Measurements from ENCODE around the gene MYO5C. TPM values are rescaled to one million over a fixed set of nuclear protein-coding genes. Genes with fewer than 3 reads are reported as not detected.

MYO5C gene
- total RNA-seq, 2 donors from 2014 or later = 19.1 to 26.7 TPM

DNA sequence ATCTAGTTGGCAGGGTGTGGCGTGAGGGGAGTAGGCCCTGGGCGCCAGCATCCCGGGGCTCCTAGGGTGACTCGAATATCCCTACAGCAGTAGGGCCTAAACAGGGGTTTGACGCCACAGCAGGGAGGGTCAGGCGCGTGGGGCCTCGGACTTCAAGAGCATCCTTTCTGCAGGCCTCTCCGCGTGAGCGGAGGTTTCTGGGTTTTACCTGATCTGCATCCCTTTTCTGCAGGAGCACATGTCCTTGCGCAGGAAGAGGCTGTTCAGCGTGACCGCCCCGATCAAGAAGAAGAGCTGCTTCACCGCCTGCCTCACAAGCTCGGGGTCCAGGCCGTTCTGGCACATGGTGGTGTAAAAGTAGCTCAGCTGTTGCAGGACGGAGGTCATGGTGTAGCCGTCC, 90.9 kb downstream of the MYO5C start:
- H3K4me3 Mint-ChIP-seq = no peak overlapping the region
- H3K4me1 ChIP-seq (ENCODE audit: control insufficient read depth, insufficient read depth, low read length) = no peaks in the 10 kb centered on the region
- peaks cover 1% of the 10 kb centered on the region for H3K4me1 Mint-ChIP-seq
- DNase-seq = no peak
- TF ChIP-seq CTCF (conservative IDR thresholded peaks at IDR 0.05) = no peak
- H3K9ac ChIP-seq (ENCODE audit: extremely low read depth, low read length, poor library complexity, severe bottlenecking) = no peak overlapping the region
- H3K9me3 ChIP-seq (ENCODE audit: control insufficient read depth, low read length) = no peaks in the 10 kb centered on the region
- no peaks in the 10 kb centered on the region for H3K36me3 ChIP-seq (ENCODE audit: control insufficient read depth, insufficient read depth, low read length)
- H3K9me3 Mint-ChIP-seq = no peaks in the 10 kb centered on the region
- no peak overlapping the region for H3K4me3 ChIP-seq (ENCODE audit: low read length)
- WGBS, 2 experiments (ENCODE audit: insufficient coverage in 1 of 2, insufficient read length in 1 of 2) = 93 to 99% methylated on average over 17 to 20 of the region's 20 CpGs
- H3K27me3 Mint-ChIP-seq (ENCODE audit: insufficient read depth) = no peaks in the 10 kb centered on the region
- no peaks in the 10 kb centered on the region for H3K27me3 ChIP-seq (ENCODE audit: control insufficient read depth, insufficient read depth, low read length, poor library complexity, severe bottlenecking)
- H3K27ac ChIP-seq (ENCODE audit: low read depth, low read length) = no peak overlapping the region
- no peak overlapping the region for H3K27ac Mint-ChIP-seq
- peaks cover 20% of the 10 kb centered on the region for H3K36me3 Mint-ChIP-seq (ENCODE audit: low read depth)

GRCh38 chr15:52200831-52201365, 94.7 kb downstream of the MYO5C start:
- no peak for DNase-seq
- Mint-ChIP-seq H3K4me3 (no peak overlapping the region), H3K9me3 (no peaks in the 10 kb centered on the region), H3K27me3 (ENCODE audit: insufficient read depth) (no peaks in the 10 kb centered on the region), H3K4me1 (peaks cover 3% of the 10 kb centered on the region), H3K36me3 (ENCODE audit: low read depth) (peaks cover 26% of the 10 kb centered on the region), H3K27ac (no peak overlapping the region)
- H3K4me1 ChIP-seq (ENCODE audit: control insufficient read depth, insufficient read depth, low read length) = no peaks in the 10 kb centered on the region
- H3K9me3 ChIP-seq (ENCODE audit: control insufficient read depth, low read length) = no peaks in the 10 kb centered on the region
- no peaks in the 10 kb centered on the region for H3K27me3 ChIP-seq (ENCODE audit: control insufficient read depth, insufficient read depth, low read length, poor library complexity, severe bottlenecking)
- no CpG with 5 or more reads among the region's 1 CpG for WGBS, 2 experiments (ENCODE audit: insufficient coverage in 1 of 2, insufficient read length in 1 of 2)
- TF ChIP-seq CTCF (conservative IDR thresholded peaks at IDR 0.05) = no peak
- no peak overlapping the region for H3K9ac ChIP-seq (ENCODE audit: extremely low read depth, low read length, poor library complexity, severe bottlenecking)
- no peaks in the 10 kb centered on the region for H3K36me3 ChIP-seq (ENCODE audit: control insufficient read depth, insufficient read depth, low read length)
- H3K27ac ChIP-seq (ENCODE audit: low read depth, low read length) = no peak overlapping the region
- no peak overlapping the region for H3K4me3 ChIP-seq (ENCODE audit: low read length)

DNA sequence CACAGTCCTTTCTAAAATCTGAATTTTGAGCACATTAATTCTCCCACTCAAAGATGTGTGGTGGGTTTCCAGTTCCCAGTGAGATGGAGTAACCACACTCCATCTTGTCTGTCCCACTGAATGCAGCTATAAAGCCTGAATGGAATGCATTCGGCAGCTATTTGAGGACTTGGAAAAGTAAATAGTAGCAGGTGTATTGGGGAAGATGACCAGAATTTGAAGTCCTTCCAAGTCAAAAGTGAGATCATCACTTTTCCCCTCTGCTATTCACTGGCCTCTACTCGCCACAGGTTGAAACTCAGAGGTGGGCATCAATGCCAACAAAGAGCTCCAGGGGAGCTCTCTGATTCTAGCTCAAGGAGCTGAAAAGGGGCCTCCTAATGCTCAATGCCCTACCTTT, 96.3 kb downstream of the MYO5C start:
- Histone ChIP-seq H3K27me3 (ENCODE audit: control insufficient read depth, insufficient read depth, low read length, poor library complexity, severe bottlenecking) (no peaks in the 10 kb centered on the region), H3K4me3 (ENCODE audit: low read length) (no peak overlapping the region), H3K27ac (ENCODE audit: low read depth, low read length) (no peak overlapping the region), H3K9me3 (ENCODE audit: control insufficient read depth, low read length) (no peaks in the 10 kb centered on the region), H3K9ac (ENCODE audit: extremely low read depth, low read length, poor library complexity, severe bottlenecking) (no peak overlapping the region), H3K36me3 (ENCODE audit: control insufficient read depth, insufficient read depth, low read length) (no peaks in the 10 kb centered on the region), H3K4me1 (ENCODE audit: control insufficient read depth, insufficient read depth, low read length) (no peaks in the 10 kb centered on the region)
- Mint-ChIP-seq H3K4me1 (peaks cover 3% of the 10 kb centered on the region), H3K27ac (no peak overlapping the region), H3K4me3 (no peak overlapping the region), H3K27me3 (ENCODE audit: insufficient read depth) (no peaks in the 10 kb centered on the region), H3K9me3 (no peaks in the 10 kb centered on the region), H3K36me3 (ENCODE audit: low read depth) (peaks cover 20% of the 10 kb centered on the region)
- 82 to 92% methylated on average over 2 of the region's 2 CpGs for WGBS, 2 experiments (ENCODE audit: insufficient coverage in 1 of 2, insufficient read length in 1 of 2)
- DNase-seq = no peak
- TF ChIP-seq CTCF (conservative IDR thresholded peaks at IDR 0.05) = no peak

All from endodermal cell (in vitro differentiated cells).